GM12864 (cell line): ENCODE results near the gene MRNIP.

ENCODE experiments used
- DNase-seq: peaks from one replicate; pipeline ENCODE4 v3.0.0-alpha.2; 2011; ENCODE audit warnings: low read depth
- H3K4me3 ChIP-seq: 2 replicates; pipeline ENCODE4 v1.5.1; 2011; ENCODE audit warnings: mild to moderate bottlenecking, low read depth, low read length, control low read depth
- TF ChIP-seq, protein P1 (sequence below): IDR thresholded peaks from 2 replicates; pipeline ENCODE4 v1.5.1; 2011; ENCODE audit warnings: low read depth, mild to moderate bottlenecking, moderate library complexity, low read length, control low read depth, inconsistent platforms; ENCODE audit errors: missing control alignments

Gene MRNIP

DNA sequence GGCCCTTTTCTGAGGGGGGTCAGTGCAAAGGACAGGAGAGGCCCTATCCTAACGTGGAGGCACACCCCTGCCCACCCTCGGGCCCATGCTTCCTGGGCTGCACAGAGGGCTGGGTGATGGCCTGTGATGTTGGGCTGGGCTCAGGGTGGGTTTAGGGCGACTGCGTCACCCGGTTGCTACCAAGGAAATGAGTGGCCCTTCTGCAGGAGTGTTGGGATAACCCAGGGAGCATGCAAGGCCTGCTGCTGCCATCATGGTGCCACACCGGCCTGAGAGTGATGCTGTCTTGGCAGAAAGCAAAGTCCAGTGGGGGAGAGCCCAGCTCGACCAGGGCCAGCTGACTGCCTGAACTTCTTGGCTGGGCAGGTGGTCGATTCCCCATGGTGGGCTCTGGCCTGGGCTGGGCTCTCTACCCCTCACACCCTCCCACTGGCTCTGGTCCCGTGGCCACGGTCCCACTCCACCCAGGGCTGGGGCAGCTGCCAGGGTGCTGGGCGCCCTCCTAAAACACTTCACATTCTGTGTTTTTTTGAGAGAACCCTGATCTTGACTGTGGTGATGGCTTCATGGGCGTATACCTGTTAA lies 21.5 kb upstream of the MRNIP start:
- TF ChIP-seq, protein P1, sequence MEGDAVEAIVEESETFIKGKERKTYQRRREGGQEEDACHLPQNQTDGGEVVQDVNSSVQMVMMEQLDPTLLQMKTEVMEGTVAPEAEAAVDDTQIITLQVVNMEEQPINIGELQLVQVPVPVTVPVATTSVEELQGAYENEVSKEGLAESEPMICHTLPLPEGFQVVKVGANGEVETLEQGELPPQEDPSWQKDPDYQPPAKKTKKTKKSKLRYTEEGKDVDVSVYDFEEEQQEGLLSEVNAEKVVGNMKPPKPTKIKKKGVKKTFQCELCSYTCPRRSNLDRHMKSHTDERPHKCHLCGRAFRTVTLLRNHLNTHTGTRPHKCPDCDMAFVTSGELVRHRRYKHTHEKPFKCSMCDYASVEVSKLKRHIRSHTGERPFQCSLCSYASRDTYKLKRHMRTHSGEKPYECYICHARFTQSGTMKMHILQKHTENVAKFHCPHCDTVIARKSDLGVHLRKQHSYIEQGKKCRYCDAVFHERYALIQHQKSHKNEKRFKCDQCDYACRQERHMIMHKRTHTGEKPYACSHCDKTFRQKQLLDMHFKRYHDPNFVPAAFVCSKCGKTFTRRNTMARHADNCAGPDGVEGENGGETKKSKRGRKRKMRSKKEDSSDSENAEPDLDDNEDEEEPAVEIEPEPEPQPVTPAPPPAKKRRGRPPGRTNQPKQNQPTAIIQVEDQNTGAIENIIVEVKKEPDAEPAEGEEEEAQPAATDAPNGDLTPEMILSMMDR = no peak
- no peak for DNase-seq
- no peak overlapping the region for H3K4me3 ChIP-seq

GRCh38 chr5:179879690-179880010 lies 21.0 kb upstream of the MRNIP start:
- TF ChIP-seq, protein P1 = no peak
- DNase-seq = no peak
- no peak overlapping the region for H3K4me3 ChIP-seq

DNA sequence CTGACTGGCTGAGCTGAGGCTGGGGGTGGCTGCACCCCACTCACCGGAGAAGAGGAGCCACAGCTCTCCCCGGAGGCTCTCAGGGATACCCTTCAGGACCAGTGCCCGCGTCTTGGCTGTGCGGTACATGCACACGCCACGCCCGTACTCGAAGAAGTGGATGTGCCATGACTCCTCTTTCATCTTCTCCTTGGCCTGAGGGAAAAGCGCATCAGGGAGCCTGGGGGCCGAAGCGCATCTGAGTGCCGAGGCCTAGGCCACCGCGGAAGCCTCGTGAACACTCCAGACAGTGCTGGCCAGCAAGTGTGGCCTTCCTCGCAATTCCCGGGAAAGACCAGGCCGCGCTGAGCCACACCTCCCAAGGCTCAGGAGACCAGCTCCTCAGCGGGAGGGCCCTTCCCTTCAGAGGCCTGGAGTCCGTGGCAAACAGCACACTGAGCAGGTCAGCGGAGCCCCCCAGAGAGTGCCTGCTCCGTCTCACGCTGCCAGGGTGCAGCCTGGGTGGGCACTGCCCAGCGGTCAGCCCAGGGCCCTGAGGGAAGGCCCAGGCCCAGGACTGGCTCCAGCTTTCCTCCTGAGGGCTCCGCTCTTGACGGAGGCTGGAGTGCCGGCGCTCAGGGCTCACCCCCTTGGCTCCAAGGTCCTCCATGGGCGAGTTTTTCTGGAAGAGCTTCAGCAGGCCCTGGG lies 20.5 kb upstream of the MRNIP start:
- no peak overlapping the region for H3K4me3 ChIP-seq
- no peak for DNase-seq
- TF ChIP-seq, protein P1 = no peak

DNA sequence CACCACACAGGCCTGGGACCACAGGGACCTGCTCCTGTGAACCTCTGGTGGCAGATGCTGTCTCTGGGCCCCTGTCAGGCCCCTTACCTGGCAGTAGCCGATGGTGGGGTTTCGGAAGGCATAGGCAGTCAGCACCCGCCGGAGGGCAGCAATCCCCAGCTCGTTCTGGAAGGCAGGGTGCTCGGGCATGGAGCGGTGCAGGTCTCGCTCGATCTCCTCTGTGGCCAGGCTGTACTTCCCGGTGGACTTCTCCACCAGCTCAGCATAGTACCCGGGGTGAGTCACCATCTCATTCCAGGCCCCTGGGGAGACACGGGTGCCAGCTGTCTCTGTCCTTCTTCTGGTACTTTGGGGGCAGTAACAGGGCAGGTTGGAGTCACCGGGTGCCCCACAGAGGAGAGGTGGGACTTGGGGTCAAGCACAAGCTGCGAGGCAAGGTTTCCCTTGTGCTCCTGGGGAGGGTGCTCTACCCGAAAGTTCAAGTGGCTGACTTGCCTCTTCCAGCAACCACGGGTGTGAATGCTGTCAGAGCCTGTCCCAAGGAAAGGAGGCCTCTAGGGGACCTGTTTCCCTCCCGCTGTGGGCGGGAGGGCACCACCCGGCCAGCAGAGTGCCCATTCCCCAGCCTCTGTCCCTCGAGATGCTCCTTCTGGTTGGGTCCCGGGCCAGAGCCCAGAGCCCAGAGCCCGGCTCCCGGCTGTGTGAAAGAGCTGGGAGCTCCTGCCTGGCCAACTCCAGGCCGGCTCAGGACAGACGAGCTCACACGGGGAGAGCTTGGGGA lies 19.8 kb upstream of the MRNIP start:
- TF ChIP-seq, protein P1 = no peak
- H3K4me3 ChIP-seq = no peak overlapping the region
- DNase-seq = no peak

DNA sequence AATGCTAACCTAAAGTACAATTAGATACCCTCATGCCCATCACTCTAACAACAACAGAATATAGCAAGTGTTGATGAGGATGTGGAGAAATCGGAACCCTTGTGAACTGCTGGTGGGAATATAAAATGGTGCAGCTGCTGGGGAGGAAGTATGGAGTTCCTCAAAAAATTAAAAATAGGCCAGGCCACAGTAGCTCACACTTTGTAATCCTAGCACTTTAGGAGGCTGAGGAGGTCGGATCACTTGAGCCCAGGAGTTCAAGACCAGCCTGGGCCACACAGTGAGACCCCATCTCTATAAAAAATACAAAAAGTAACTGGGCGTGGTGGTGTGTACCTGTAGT lies 18.0 kb upstream of the MRNIP start:
- TF ChIP-seq, protein P1 = no peak
- H3K4me3 ChIP-seq = no peak overlapping the region
- no peak for DNase-seq

DNA sequence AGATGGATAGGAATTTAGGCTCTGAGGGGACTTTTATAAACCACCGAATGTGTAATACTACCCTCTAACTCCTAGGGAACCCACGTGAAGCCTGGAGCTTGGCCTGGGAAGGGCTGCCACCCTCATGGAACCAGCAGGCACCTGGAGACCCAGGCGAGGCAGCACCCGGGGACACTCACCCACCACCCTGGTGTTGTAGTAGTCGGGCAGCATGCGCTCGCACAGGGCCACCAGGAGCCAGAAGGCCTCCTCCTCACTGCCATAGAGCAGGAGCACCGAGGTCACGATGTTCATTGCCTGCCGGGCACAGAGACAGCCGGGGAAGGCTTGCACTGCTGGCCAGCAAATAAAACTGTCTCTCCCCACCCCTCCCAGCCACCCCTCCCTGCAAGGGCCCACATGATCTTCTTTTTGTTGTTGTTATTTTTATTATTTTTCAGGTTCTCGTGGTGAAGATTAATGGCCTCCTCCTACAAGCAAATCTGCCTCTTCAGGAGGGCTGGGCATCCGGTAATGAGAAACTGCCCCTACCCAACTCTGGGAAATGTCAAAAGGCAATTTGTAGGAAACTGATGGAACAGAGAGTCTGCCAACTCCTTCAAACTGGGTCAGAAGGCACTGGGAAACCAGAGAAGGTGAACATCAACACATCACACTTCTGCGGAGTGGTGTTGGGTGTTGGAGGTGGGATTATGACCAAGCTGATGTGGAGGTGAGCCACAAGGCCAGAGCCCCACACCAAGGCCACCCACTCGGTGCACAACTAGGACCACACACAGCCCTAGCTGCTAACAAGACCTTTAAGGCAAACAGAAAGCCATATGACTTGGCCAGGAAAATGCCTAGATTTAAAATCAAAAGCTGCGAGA lies 17.4 kb upstream of the MRNIP start:
- no peak overlapping the region for H3K4me3 ChIP-seq
- DNase-seq = no peak
- TF ChIP-seq, protein P1 = no peak
